Activated T-cell treated with anti-CD3 and anti-CD28 coated beads, Interleukin-2, amount 50 U/mL, for 1 hour (primary cell): ENCODE results near the gene PPRC1.

Experiments
- DNase-seq: peaks from one replicate; pipeline ENCODE4 v3.0.0-alpha.2; 2020

The PPRC1 gene

GRCh38 chr10:102132563-102133372, at the start of gene PPRC1:
PPRC1 (plus strand) TSS chr10:102133040; CDS start chr10:102133069, 29 bp downstream.
- peak; percentile 94 for DNase-seq

- no peak for DNase-seq
Measured at GRCh38 chr10:102083541-102083940, 49.3 kb upstream of the PPRC1 start.

GRCh38 chr10:102085336-102085735, 47.5 kb upstream of the PPRC1 start:
- DNase-seq, result no peak

GRCh38 chr10:102086196-102086595, 46.6 kb upstream of the PPRC1 start:
- DNase-seq, result no peak

GRCh38 chr10:102090772-102091171, 42.1 kb upstream of the PPRC1 start:
- DNase-seq, result no peak

- DNase-seq, result no peak
Measured at GRCh38 chr10:102096449-102096848, 36.4 kb upstream of the PPRC1 start.

- DNase-seq, result no peak
Measured at GRCh38 chr10:102101152-102101551, 31.7 kb upstream of the PPRC1 start.

- no peak for DNase-seq
Measured at GRCh38 chr10:102102421-102102820, 30.4 kb upstream of the PPRC1 start.

- no peak for DNase-seq
Measured at GRCh38 chr10:102106998-102107397, 25.8 kb upstream of the PPRC1 start.

- no peak for DNase-seq
Measured at GRCh38 chr10:102109166-102110116, 23.4 kb upstream of the PPRC1 start.

- no peak for DNase-seq
Measured at GRCh38 chr10:102111276-102111675, 21.6 kb upstream of the PPRC1 start.

GRCh38 chr10:102112210-102112817, 20.5 kb upstream of the PPRC1 start:
- DNase-seq, result no peak

GRCh38 chr10:102113261-102113955, 19.4 kb upstream of the PPRC1 start:
- DNase-seq, result no peak

- DNase-seq, result peak; percentile 32
Measured at GRCh38 chr10:102113956-102114857, 18.6 kb upstream of the PPRC1 start.

GRCh38 chr10:102114861-102115618, 17.8 kb upstream of the PPRC1 start:
- DNase-seq, result peak; percentile 85

GRCh38 chr10:102115775-102116174, 17.1 kb upstream of the PPRC1 start:
- DNase-seq, result no peak

GRCh38 chr10:102116656-102117055, 16.2 kb upstream of the PPRC1 start:
- DNase-seq, result no peak

- peak; percentile 66 for DNase-seq
Measured at GRCh38 chr10:102117391-102118159, 15.3 kb upstream of the PPRC1 start.

- no peak for DNase-seq
Measured at GRCh38 chr10:102118867-102119266, 14.0 kb upstream of the PPRC1 start.
